AG09319 (cell line): ENCODE results near the gene DCDC2C.

Experiments
- DNase-seq: peaks from one replicate; pipeline ENCODE4 v3.0.0-alpha.2; 2010; ENCODE audit warnings: low read depth; ENCODE audit errors: extremely low read depth
- CTCF ChIP-seq: IDR thresholded peaks from 2 replicates; pipeline ENCODE4 v1.5.1; 2011; ENCODE audit warnings: low read depth, mild to moderate bottlenecking, inconsistent platforms, low read length, moderate library complexity

DCDC2C gene

GRCh38 chr2:3872451-3872850, 169.1 kb downstream of the DCDC2C start:
- no peak for DNase-seq
- TF ChIP-seq CTCF = no peak

GRCh38 chr2:3873899-3874298, 170.5 kb downstream of the DCDC2C start:
- no peak for DNase-seq
- TF ChIP-seq CTCF = no peak

- DNase-seq = no peak
- TF ChIP-seq CTCF = no peak
Measured at GRCh38 chr2:3876221-3876620, 172.8 kb downstream of the DCDC2C start.

- DNase-seq = no peak
- TF ChIP-seq CTCF = no peak
Measured at GRCh38 chr2:3876685-3877084, 173.3 kb downstream of the DCDC2C start.

GRCh38 chr2:3885629-3886628, 182.6 kb downstream of the DCDC2C start:
- no peak for DNase-seq
- TF ChIP-seq CTCF = no peak

GRCh38 chr2:3895021-3895420, 191.6 kb downstream of the DCDC2C start:
- no peak for TF ChIP-seq CTCF
- no peak for DNase-seq
